HG03354 (cell line): ENCODE data around the gene TENT4A.

ENCODE experiments used
- ATAC-seq: cut with Tn5 transposase; IDR thresholded peaks from one replicate; pipeline ENCODE4 v1.9.1; 2021; ENCODE audit warnings: mild to moderate bottlenecking; ENCODE audit not compliant: unreplicated experiment, poor library complexity, severe bottlenecking

The TENT4A gene

GRCh38 chr5:6745706-6746222, 32.5 kb downstream of the TENT4A start:
- ATAC-seq: peak; percentile 78

- ATAC-seq: no peak
Measured at GRCh38 chr5:6746244-6746643, 33.0 kb downstream of the TENT4A start.

GRCh38 chr5:6747103-6747502, 33.9 kb downstream of the TENT4A start:
- ATAC-seq: no peak

GRCh38 chr5:6748142-6748541, 34.9 kb downstream of the TENT4A start:
- ATAC-seq: no peak

GRCh38 chr5:6749026-6749716, 35.9 kb downstream of the TENT4A start:
- ATAC-seq: no peak

GRCh38 chr5:6750142-6750840, 37.1 kb downstream of the TENT4A start:
- ATAC-seq: no peak

- ATAC-seq: no peak
Measured at GRCh38 chr5:6750951-6751685, 37.9 kb downstream of the TENT4A start.

GRCh38 chr5:6752236-6752635, 39.0 kb downstream of the TENT4A start:
- ATAC-seq: no peak

- ATAC-seq: no peak
Measured at GRCh38 chr5:6752782-6753181, 39.5 kb downstream of the TENT4A start.

GRCh38 chr5:6753851-6754250, 40.6 kb downstream of the TENT4A start:
- no peak for ATAC-seq

- ATAC-seq: no peak
Measured at GRCh38 chr5:6754766-6755165, 41.5 kb downstream of the TENT4A start.

GRCh38 chr5:6755519-6755918, 42.3 kb downstream of the TENT4A start:
- no peak for ATAC-seq

GRCh38 chr5:6755941-6756340, 42.7 kb downstream of the TENT4A start:
- no peak for ATAC-seq

GRCh38 chr5:6757414-6757969, 44.3 kb downstream of the TENT4A start:
- no peak for ATAC-seq

- ATAC-seq: no peak
Measured at GRCh38 chr5:6758236-6758635, 45.0 kb downstream of the TENT4A start.

- no peak for ATAC-seq
Measured at GRCh38 chr5:6758706-6759105, 45.5 kb downstream of the TENT4A start.

GRCh38 chr5:6759401-6759800, 46.2 kb downstream of the TENT4A start:
- no peak for ATAC-seq

- no peak for ATAC-seq
Measured at GRCh38 chr5:6759983-6760382, 46.8 kb downstream of the TENT4A start.

GRCh38 chr5:6760686-6761085, 47.5 kb downstream of the TENT4A start:
- no peak for ATAC-seq

- no peak for ATAC-seq
Measured at GRCh38 chr5:6761333-6761732, 48.1 kb downstream of the TENT4A start.
